Activated CD4-positive, alpha-beta T cell treated with anti-CD3 and anti-CD28 coated beads, Interleukin-2, amount 50 U/mL, for 48 hours (primary cell): ENCODE results near the gene VPS9D1.

ENCODE experiments used
- DNase-seq, 2 experiments: peaks; one replicate each; pipeline ENCODE4 v3.0.0-alpha.2; 2020

The VPS9D1 gene

DNA sequence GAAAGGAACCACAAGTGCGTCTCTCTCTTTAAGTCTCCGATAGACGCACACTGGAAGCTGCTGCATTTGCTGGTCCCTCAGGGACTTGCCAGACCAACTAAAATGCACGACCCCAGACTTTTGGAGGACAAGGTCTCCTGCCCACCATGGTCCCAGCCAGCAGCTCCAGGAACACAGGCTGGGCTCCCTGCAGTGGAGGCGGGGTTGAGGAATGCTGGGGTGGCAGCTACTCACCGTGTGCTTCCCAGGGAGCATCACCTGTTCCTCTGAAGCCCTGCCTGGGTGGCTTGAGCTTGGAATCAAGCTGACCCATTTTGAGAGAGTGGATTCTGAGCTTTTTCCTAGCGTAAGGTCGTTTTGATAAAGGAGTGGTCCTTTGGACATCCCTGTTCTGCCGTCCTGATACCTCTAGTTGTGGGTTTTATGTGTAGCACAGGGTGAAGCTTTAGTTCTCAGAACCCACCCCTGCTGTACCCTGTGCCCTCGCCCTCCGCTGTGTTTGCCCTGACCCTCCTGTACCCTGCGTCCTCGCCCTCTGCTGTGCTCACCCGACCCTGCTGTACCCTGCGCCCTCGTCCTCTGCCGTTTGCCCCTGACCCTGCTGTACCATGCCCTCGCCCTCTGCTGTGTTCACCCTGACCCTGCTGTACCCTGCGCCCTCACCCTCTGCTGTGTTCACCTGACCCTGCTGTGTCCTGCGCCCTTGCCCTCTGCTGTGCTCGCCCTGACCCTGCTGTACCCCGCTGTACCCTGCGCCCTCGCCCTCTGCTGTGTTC is 11.6 kb upstream of the VPS9D1 start:
- DNase-seq, result no peak

DNA sequence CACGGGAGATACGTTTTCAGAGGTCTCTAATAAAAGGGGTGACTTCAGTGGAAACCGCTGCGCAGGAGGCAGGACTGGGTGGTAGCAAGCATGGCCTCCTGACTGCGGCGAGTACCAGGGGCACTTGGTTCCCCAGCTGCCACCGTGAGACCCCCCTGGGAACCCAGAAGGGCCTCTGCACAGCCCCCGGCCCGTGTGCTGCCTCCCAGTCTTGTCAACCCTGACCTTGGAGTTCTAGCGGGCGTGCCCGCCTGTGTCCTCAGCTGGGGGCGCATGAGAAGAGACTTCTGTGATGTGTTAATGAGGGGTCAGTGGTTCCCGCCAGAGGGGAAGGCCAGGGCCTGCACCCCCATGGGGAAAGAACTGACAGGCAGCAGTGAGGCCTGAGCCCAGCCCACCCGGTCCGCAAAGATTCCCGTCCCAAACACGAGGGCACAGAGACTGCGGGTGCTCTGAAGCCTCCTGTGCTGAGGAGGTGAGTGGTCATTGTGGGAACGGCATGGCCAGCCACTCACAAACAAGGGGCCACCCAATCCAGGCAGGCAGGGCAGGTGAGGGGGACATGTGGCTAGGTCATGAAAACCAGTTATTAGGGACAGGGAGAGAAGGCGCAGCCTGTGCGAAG is 10.0 kb upstream of the VPS9D1 start:
- DNase-seq, result no peak

DNA sequence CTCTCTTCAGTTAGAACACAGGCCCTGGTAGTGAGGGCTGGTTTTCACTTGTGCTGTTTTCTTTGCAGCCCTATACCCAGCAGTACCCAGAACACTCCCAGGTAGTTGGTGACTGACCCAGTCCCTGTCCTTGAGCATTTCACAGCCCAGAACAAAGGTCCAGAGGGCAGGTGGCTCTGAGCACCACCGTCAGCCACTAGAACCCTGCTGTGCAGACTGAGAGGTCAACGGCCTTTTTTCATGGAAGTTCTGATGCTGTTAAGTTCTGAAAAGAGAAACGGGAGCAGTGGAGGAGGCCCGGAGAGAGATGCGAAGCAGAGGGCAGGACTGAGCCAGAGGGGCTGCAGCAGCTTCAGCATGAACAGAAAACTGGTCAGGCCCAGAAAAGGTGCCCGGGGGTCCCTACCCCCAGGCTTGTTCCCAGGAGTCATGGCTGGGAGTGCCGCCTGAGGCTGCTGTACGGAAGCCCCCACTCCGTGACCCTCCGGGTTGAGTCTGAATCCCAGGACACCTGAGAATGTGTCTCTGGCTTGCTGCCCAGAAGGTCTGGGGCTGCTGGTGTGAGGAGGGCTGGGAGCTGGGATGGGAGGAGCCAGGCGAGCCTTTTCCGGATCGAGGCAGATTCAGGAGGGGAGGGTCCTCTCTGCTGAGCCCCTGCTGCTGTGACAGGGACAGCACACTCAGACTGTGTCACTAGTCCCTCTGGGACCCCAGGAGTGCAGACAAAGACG is 9.3 kb upstream of the VPS9D1 start:
- no peak for DNase-seq

DNA sequence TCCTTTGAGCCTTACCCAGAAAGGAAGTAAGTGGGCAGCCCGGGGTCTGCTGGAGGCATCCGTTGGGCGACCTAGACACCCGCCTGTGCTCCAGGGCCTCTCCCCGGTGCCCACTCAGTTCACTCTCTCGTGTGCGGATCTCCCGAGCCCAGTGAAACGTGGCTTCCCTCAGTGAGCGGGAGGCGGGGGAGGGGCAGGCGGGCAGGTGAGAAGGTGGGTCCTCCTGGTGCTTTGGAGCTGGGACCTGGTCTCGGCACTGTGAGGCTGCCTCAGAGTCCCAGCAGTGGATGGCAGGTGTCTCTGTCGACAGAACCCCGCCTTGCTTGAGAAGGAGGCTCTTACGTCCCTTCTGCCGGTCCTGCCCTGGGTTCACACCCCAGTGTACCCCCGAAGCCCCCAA is 8.6 kb upstream of the VPS9D1 start:
- DNase-seq, result no peak

DNA sequence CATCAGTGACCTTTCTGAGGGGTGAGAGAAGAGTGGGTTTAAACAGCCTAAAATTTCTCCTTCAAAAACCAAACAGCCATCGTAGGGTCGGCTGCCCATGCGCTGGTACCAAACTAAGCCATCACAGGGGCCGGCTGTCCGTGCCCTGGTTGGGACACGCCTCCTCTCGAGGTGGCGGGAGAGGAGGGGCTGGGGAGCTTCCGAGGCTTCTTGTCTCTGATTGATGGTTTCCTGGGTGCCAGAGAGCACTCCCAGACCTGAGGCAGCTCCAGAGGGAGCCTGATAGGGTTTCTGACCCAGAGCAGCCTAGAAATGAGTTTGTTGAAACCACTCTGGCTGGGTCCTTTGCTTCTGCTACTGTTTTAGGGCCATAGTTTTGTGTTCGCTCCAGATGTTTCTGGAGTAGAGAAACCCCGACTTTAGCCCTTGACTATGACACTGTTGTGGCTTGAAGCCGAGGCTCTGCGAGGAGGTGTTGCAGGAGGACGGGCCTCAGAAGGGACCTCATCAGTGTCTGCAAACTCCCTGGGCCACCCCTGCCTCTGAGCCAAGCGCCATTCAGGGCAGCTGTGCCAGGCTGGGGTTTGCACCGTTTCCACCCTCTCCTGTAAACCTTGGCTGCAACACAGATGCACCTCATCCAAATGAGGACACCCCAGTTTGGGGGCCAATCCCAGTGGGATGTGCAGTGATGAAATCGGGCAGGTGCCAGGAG is 6.9 kb upstream of the VPS9D1 start:
- DNase-seq, result no peak

DNA sequence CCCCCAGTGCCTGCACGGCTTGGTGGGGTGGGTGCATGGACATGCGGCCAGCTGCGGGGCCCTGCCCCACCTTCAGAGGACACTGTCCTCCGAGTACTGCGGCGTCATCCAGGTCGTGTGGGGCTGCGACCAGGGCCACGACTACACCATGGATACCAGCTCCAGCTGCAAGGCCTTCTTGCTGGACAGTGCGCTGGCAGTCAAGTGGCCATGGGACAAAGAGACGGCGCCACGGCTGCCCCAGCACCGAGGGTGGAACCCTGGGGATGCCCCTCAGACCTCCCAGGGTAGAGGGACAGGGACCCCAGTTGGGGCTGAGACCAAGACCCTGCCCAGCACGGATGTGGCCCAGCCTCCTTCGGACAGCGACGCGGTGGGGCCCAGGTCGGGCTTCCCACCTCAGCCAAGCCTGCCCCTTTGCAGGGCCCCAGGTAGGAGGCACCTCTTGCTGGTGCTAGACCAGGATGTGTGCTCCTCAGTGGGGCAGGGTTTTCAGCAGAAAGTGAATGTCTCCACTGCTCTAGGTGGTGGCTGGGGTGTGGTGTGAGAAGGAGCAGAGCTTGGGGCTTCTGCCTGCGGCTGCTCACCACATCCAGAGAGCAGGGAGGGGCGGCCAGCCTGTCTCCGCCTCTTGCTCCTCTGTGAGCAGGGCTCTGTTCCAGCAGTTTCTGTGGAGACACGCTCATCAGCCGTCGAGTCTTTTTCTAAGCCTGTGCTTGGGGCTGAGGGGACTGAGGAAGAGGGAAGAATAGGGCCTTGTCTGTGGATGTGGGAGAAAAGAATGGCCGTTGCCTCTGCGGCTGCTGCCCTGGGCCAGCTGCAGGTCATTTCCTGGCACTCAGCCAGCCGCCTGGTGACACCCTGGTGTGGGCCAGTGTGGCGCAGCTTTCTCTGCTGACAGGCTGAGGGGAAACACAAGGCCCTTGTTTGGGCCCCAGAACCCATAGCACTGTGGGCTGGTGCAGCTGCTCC is 2.9 kb upstream of the VPS9D1 start:
- DNase-seq, result peak; percentile 66 to 76

DNA sequence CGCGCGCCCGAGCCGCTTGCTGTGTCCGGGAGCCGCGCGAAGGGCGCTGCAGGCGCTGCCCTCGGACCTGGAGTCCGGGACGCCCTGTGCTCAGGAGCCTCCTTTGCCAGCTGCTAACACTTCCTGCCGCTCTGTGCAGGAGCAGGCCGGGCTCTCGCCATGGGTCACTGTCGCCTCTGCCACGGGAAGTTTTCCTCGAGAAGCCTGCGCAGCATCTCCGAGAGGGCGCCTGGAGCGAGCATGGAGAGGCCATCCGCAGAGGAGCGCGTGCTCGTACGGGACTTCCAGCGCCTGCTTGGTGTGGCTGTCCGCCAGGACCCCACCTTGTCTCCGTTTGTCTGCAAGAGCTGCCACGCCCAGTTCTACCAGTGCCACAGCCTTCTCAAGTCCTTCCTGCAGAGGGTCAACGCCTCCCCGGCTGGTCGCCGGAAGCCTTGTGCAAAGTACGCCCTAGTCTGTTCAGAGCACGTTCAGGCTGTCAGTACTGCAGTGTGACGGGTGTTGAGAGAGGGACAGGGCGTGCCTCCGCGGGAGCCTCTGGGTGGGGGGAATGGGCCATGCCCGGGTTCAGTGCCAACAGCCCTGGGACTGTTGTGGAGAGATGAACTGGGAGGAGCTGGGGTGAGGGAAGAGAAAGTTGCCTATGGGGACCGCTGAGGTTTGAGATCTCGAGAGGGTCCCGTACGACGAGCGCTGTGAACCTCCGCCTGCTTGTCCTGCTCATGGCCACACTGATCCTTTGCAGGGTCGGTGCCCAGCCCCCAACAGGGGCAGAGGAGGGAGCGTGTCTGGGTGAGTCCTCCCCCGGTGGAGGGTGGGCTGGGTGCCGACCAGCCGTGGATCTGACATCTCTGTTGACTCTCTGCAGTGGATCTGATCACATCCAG is 1.9 kb upstream of the VPS9D1 start:
- DNase-seq, result peak; percentile 66 to 77

DNA sequence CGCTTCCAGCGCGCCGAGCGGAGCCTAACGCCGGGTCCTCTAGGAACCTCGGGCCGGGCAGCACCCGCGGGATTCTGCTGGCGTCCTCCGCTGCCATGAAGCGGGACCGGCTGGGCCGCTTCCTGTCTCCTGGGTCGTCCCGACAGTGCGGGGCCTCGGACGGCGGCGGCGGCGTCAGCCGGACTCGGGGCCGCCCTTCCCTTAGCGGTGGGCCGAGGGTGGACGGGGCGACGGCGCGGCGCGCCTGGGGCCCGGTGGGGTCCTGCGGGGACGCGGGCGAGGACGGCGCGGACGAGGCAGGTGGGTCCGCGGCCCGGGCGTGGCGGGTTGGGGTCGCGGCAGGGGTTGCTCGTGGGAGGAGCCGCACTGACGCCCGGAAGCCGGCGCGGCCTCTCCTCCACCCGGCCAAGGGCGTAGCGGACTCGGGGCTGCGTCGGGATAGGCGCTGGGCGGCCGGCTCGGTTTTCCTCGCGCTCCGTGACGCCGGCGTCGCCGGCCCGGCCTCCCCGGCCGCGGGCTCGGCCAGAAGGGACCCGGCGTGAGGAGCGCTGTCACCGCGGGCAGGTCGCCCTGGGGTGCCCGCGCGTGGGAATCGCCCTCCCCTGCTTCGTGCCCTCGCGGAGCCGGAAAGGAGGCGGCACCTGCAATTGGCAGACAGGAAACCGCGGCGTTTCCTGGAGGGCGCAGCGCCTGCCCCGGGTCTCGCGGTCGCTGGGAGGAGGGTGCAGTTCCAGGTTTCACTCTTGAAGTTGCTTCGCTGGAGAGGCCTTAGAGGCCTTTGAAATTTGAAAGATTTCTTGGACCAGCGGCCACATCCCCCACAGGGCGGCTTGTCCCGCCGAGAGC is 1.1 kb upstream of the VPS9D1 start:
- DNase-seq, result peak; percentile 82 to 83

DNA sequence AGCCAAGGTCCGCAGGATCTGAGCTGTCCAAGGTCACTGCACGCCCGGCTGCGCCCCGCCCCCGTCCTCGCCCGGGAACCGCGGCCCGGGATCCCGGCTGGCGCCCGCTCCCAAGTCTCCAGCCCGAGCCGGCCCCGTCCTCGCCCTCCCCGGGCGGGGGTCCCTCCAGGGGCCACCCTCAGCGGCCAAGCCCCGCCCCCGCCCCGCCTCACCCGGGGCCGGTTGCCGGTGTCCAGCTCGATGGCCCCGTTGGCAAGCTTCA is 216 bp downstream of the VPS9D1 start:
- DNase-seq, result peak in 1 of 2 experiments; percentile 36

DNA sequence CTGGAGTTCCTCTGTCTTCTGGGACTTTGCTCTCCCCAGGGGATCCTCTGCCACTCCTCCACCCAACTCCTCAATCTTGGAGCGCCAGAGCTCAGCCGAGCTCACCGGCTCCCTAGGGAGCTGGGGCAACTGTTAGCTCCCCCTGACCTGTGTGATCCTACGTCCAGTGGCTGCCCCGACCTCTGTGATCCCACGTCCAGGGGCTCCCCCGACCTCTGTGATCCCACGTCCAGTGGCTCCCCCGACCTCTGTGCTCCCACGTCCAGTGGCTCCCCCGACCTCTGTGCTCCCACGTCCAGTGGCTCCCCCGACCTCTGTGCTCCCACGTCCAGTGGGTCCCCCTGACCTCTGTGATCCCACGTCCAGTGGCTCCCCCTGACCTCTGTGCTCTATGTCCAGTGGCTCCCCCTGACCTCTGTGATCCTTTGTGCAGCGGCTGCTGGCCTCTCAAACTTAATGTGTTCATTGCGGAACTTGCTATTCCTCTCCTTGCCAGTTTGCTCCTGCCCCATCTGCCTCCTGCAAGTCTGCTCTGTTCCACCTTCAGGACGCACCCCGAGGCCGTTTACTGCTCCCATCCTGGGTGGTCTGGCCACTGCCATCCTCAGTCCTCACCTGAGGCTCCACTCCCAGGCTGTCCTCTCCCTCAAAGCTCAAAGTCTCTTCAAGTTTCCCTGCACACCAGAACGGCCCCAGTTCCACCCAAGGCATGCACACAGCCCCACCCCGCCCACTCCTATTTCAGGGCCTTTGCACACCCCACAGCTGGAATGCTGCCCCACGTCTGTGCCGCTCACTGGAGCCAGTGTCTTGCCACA is 2.8 kb downstream of the VPS9D1 start:
- no peak for DNase-seq

DNA sequence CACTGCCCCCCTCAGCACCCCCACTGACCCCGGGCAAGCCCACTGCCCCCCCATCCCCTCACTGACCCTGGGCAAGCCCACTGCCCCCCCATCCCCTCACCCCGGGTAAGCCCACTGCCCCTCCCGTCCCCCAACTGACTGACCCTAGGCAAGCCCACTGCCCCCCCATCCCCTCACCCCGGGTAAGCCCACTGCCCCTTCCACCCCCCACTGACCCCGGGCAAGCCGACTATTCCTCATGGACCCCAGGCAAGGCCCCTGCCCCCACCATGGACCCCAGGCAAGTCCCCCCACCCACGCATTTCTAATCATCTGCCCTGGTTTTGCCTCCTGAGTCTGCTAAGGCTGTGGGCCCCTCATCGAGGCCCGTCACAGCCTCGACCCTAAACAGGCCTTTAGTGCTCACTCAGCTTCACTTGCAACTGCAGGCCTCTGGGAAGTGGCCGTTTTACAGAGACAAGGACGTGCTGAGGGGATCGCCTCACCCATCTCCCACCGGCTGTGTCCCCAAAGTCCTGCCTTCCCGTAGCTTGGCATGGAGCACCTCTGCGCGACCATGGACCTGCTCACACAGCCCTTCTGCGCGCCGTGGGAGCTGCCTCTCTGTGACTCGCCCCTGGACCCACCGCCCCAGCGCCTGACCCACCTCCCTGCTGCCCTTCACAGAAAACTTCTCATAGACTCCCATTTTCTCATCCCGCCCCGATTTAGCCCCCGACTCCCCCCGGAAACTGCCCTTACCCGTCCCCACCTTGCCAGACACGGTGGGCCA is 3.6 kb downstream of the VPS9D1 start:
- DNase-seq, result no peak

DNA sequence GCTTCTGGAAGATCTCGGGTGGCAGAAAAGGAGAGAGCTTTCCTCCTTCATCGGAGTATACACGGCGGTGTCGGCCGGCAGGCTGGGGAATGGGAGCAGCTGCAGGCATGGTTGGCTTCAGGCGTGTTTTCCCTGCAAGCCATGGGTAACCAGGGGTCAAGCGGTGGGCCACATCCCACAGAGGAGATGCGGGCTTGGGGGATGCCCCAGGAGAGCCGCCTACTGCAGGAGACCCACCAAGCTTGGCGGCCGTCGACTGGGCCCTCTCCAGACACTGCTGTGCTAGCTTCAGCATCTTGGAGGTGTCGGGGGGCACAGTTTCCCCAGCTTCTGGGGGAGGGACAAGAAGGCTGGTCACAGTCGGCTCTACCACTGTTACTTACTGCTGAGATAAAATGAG is 4.2 kb downstream of the VPS9D1 start:
- DNase-seq, result no peak

DNA sequence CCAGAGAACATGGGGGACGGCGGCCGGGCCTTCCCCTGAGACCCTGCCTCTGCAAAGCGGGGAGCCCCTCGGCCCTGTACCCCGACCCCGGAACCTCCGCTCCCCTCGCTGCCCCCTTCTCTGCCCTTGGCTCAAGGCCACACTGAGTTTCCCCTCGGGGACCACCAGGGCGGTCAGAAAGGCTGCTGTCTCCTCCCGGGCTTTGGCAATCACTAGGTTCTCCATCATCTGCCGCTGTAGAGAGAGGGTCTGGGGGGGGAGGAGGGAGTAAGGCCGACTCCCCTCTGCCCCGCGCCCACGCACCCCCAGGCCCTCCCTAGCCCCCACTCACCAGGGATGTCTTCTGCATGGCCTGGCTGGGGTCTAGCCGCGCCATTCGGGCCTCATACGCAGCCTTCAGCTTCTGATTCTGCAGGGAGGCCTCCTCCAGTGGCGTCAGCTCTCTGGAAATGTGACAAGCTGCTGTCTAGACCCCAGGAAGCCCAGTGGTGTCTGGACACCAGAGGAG is 8.4 kb downstream of the VPS9D1 start:
- DNase-seq, result no peak

DNA sequence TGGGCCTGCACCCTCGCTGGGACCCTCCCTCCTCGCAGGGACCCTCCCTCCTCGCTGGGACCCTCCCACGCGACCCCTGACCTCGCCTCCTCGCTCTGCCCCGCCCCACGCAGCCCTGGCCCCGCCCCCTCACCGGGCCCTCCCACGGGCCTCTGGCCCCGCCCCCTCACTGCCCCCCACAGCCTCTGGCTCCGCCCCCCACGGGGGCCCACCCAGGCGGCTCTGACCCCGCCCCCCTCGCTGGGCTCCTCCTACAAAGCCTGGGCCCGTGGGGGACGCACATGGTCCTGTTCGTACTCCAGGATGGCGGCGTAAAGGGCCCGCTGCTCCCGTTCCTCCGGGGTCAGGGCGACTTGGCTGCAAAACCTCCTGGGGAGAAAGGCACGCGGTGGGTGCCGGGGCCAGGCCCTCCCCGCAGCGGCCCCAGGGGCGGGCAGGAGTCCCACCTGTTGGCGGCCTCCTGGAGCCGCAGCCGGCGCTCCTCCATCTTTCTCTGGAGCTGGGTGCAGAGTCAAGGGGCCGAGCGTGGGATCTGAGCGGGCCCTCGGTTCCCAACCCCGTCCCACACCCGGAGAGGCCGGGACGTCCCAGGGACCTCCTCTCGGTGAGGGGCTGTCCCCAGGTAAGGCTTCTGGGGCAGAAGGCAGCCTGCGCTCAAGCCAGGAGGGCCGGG is 9.0 kb downstream of the VPS9D1 start:
- peak; percentile 86 to 87 for DNase-seq

DNA sequence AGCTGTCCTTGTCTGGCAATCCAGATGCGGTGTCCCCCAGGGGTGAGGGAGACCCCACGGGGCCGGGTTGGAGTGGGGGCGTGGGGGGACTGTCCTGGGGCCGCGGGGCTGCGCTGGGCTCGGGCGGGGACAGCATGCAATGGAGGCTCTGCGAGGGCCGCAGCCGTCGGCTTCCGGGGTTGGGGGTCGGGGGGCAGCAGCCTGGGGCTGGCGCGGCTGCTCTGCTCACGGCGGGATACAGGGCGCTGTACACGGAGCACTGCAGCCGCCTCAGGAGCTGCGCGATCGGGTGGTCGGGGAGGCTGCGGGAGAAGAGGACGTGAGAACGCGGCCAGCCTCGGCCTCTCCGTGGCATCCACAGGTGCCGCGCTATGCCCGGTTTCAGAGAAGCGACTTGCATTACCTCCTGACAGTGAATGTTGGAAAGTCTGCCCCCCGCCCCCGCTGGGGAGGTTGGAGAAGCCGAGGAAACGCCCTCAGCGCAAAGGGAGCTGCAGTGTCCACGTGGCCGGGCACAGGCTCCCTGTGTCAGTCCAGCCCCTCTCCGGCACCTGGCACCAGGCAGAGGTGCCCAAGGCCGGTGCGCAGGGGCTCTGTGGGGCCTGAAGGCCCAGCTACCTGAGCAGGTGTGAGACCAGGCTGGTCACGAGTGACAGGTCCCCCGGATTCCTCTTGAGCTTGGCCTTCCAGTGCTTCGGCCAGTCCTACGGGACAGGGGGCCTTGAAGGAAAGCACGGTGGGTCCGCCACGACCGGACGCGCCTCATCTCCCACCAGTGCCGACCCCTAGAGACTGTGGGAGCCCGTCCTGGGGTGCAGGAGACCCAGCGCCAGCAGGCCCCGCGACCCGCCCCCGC is 9.8 kb downstream of the VPS9D1 start:
- DNase-seq, result no peak

DNA sequence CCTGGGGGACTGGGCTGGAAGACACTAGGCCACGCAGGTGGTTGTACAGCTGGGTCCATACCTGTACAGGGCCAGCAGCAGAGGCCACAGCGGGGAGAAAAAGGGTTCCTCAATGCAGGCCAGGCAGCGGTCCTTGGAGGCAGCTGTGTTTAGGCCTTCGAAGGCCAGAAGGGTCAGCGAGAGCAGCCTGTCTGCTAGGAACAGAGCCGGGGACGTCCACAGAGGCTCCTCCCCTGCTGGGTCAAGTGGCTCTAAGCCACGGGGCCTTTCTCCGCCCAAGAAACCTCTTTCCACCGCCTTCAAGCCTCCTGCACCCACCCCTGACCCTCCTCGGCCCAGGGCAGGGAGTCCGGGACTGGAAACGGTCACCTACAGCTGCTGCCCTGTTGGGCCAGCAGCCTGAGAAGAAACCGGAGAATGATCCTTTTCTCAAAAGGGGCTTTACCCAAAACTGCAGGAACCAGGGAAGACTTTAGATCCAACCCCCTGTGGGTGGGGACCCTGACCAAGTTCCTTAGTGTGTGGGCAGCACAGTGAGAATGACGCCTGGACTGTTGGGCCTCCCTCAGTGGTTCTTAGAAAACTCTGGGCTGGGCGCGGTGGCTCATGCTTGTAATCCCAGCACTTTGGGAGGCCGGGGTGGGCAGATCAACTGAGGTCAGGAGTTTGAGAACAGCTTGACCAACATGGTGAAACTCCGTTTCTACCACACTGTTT is 10.8 kb downstream of the VPS9D1 start:
- DNase-seq, result no peak
